Activated CD8-positive, alpha-beta T cell treated with anti-CD3 and anti-CD28 coated beads for 36 hours (primary cell): Measurements from ENCODE around the gene IL2RA. TPM values are rescaled to one million over a fixed set of nuclear protein-coding genes. Genes with fewer than 3 reads are reported as not detected.
A peak's percentile ranks its signal among the peaks of the same experiment; 100 is the strongest.

Experiments
- ATAC-seq: fragments of 200-7000 bp; cut with Tn5 transposase; one replicate; pipeline ENCODE4 v1.10.0; 2021; ENCODE audit warnings: mild to moderate bottlenecking, moderate library complexity
- CTCF ChIA-PET: fragments of 350-600 bp; sonication (Branson Sonifier 250); formaldehyde crosslinking; loops from one replicate; lab custom pipeline; 2021; ENCODE audit warnings: antibody characterized with exemption; lab: Charles Lee
- POLR2A ChIA-PET: fragments of 350-600 bp; sonication (Branson Sonifier 250); formaldehyde crosslinking; loops from one replicate; lab custom pipeline; 2021; ENCODE audit warnings: antibody characterized with exemption; lab: Charles Lee
- DNase-seq: peaks from one replicate; pipeline ENCODE4 v3.0.0-alpha.2; 2020
- H3K27ac Mint-ChIP-seq: one replicate; pipeline ENCODE4 v1.8.0; 2021; ENCODE audit warnings: mild to moderate bottlenecking, mixed read lengths
- H3K27me3 Mint-ChIP-seq: one replicate; pipeline ENCODE4 v1.8.0; 2021; ENCODE audit warnings: mixed read lengths
- H3K36me3 Mint-ChIP-seq: one replicate; pipeline ENCODE4 v1.8.0; 2021; ENCODE audit warnings: low read depth, mixed read lengths
- H3K4me1 Mint-ChIP-seq: one replicate; pipeline ENCODE4 v1.8.0; 2021; ENCODE audit warnings: low read depth, mixed read lengths
- H3K4me3 Mint-ChIP-seq: one replicate; pipeline ENCODE4 v1.8.0; 2021; ENCODE audit warnings: mild to moderate bottlenecking, moderate library complexity, mixed read lengths
- H3K9me3 Mint-ChIP-seq: one replicate; pipeline ENCODE4 v1.8.0; 2021; ENCODE audit warnings: mixed read lengths
- CTCF ChIP-seq: fragments of 200-600 bp; IDR thresholded peaks from one replicate; pipeline ENCODE4 v1.8.0; 2022; ENCODE audit warnings: antibody characterized with exemption, mild to moderate bottlenecking
- intact Hi-C: fragments of 100-400 bp; cut with micrococcal nuclease; formaldehyde crosslinking; loops from one replicate; pipeline ENCODE4 v1.10.0; 2022
- total RNA-seq, 2 experiments: library from RNA; stranded (reverse); gene quantifications; one replicate each; pipeline ENCODE4 v1.2.3, GENCODE V29; 2021

The IL2RA gene
- total RNA-seq, 2 experiments from 2014 or later = 868 to 874 TPM

- CTCF ChIA-PET = interaction anchor here (0.9 to 12.1 kb wide), 5 partner anchors 11 to 34 kb away, joined by 3 to 118 read pairs (median 7); no protein-coding TSS in a partner anchor
- TF ChIP-seq CTCF = no peak
- POLR2A ChIA-PET = interaction anchor here (0.6 to 17.2 kb wide), 11 partner anchors 9 to 530 kb away, joined by 3 to 846 read pairs (median 4); partner anchors contain the start of genes GDI2 and IL2RA
- Mint-ChIP-seq H3K9me3 (no peaks in the 10 kb centered on the region), H3K4me1 (peaks cover 60% of the 10 kb centered on the region), H3K27me3 (no peaks in the 10 kb centered on the region), H3K36me3 (peaks cover 91% of the 10 kb centered on the region), H3K4me3 (peak overlapping the region; percentile 94), H3K27ac (peak overlapping the region; percentile 99)
- DNase-seq = no peak
- intact Hi-C loops = loop anchor here (10.0 kb wide), 1 partner anchor 528 kb away; the partner anchor contains the start of gene PRKCQ
- no peak for ATAC-seq
Observed at GRCh38 chr10:6056411-6057135, 5.6 kb downstream of the IL2RA start.

GRCh38 chr10:6055929-6056328, 6.2 kb downstream of the IL2RA start:
- Mint-ChIP-seq H3K9me3 (no peaks in the 10 kb centered on the region), H3K4me1 (peaks cover 63% of the 10 kb centered on the region), H3K27me3 (no peaks in the 10 kb centered on the region), H3K4me3 (peak overlapping the region; percentile 94), H3K36me3 (peaks cover 88% of the 10 kb centered on the region), H3K27ac (peak overlapping the region; percentile 99)
- intact Hi-C loops = loop anchor here (10.0 kb wide), 1 partner anchor 529 kb away; the partner anchor contains the start of gene PRKCQ
- DNase-seq (no peak), ATAC-seq (no peak)
- CTCF ChIA-PET = interaction anchor here (2.1 to 12.1 kb wide), 3 partner anchors 12 to 31 kb away, joined by 6 to 118 read pairs (median 17); no protein-coding TSS in a partner anchor
- POLR2A ChIA-PET = interaction anchor here (1.6 to 17.2 kb wide), 4 partner anchors 8 to 81 kb away, joined by 4 to 846 read pairs (median 18); partner anchors contain the start of gene IL2RA
- TF ChIP-seq CTCF = no peak

- intact Hi-C loops = loop anchor here (5.0 to 10.0 kb wide), 2 partner anchors 32 to 530 kb away; partner anchors contain the start of genes PRKCQ and RBM17
- Mint-ChIP-seq H3K27ac (peak overlapping the region; percentile 91), H3K27me3 (no peaks in the 10 kb centered on the region), H3K36me3 (peaks cover 88% of the 10 kb centered on the region), H3K4me3 (peak overlapping the region; percentile 76), H3K4me1 (peaks cover 73% of the 10 kb centered on the region), H3K9me3 (no peaks in the 10 kb centered on the region)
- ATAC-seq (no peak), DNase-seq (no peak)
- TF ChIP-seq CTCF = no peak
- CTCF ChIA-PET = interaction anchor here (1.9 to 12.1 kb wide), 3 partner anchors 29 to 35 kb away, joined by 7 to 118 read pairs (median 26); no protein-coding TSS in a partner anchor
- POLR2A ChIA-PET = interaction anchor here (0.5 to 17.2 kb wide), 3 partner anchors 19 to 37 kb away, joined by 3 to 846 read pairs (median 9); partner anchors contain the start of gene IL2RA
Observed at GRCh38 chr10:6054884-6055283, 7.3 kb downstream of the IL2RA start.

- Mint-ChIP-seq H3K4me1 (peaks cover 81% of the 10 kb centered on the region), H3K4me3 (peak overlapping the region; percentile 76), H3K36me3 (peaks cover 88% of the 10 kb centered on the region), H3K27ac (peak overlapping the region; percentile 91), H3K27me3 (no peaks in the 10 kb centered on the region), H3K9me3 (no peaks in the 10 kb centered on the region)
- intact Hi-C loops = loop anchor here (5.0 to 10.0 kb wide), 2 partner anchors 33 to 531 kb away; partner anchors contain the start of genes PRKCQ and RBM17
- ChIA-PET CTCF (interaction anchor here (0.7 to 12.1 kb wide), 7 partner anchors 9 to 82 kb away, joined by 3 to 118 read pairs (median 4); no protein-coding TSS in a partner anchor), POLR2A (interaction anchor here (0.5 to 17.2 kb wide), 11 partner anchors 9 to 532 kb away, joined by 3 to 846 read pairs (median 4); partner anchors contain the start of gene IL2RA)
- TF ChIP-seq CTCF = no peak
- ATAC-seq = no peak
- no peak for DNase-seq
Observed at GRCh38 chr10:6053816-6054631, 8.1 kb downstream of the IL2RA start.
